Measurements from ENCODE around the gene MARCHF9. TPM values are rescaled to one million over a fixed set of nuclear protein-coding genes. Genes with fewer than 3 reads are reported as not detected.

MARCHF9 gene
- total RNA-seq, 1 donor: 0.72 TPM

GRCh38 chr12:57750561-57751431, 4.1 kb upstream of the MARCHF9 start:
- Histone ChIP-seq H3K4me3 (ENCODE audit: insufficient read depth, low read length) (peak overlapping the region; percentile 85), H2AFZ (ENCODE audit: low read length) (no peak overlapping the region), H3K79me2 (ENCODE audit: insufficient read depth, low read length) (peaks cover 37% of the 10 kb centered on the region), H3K4me2 (ENCODE audit: insufficient read depth, low read length) (peak overlapping the region; percentile 85), H3K9me3 (ENCODE audit: low read depth, low read length) (no peaks in the 10 kb centered on the region), H3K27ac (ENCODE audit: low read depth, low read length) (peak overlapping the region; percentile 96), H3K36me3 (ENCODE audit: insufficient read depth, low read length) (peaks cover 45% of the 10 kb centered on the region), H3K27me3 (ENCODE audit: insufficient read depth, low read length) (peaks cover 25% of the 10 kb centered on the region), H3K4me1 (ENCODE audit: insufficient read depth, low read length) (peaks cover 18% of the 10 kb centered on the region), H4K20me1 (ENCODE audit: insufficient read depth, low read length) (no peaks in the 10 kb centered on the region)
- TF ChIP-seq, protein P1, sequence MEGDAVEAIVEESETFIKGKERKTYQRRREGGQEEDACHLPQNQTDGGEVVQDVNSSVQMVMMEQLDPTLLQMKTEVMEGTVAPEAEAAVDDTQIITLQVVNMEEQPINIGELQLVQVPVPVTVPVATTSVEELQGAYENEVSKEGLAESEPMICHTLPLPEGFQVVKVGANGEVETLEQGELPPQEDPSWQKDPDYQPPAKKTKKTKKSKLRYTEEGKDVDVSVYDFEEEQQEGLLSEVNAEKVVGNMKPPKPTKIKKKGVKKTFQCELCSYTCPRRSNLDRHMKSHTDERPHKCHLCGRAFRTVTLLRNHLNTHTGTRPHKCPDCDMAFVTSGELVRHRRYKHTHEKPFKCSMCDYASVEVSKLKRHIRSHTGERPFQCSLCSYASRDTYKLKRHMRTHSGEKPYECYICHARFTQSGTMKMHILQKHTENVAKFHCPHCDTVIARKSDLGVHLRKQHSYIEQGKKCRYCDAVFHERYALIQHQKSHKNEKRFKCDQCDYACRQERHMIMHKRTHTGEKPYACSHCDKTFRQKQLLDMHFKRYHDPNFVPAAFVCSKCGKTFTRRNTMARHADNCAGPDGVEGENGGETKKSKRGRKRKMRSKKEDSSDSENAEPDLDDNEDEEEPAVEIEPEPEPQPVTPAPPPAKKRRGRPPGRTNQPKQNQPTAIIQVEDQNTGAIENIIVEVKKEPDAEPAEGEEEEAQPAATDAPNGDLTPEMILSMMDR (IDR thresholded peaks at IDR 0.05; ENCODE audit: extremely low read depth, low read depth, low read length): no peak
- DNase-seq (ENCODE audit: insufficient read length, low spot score, missing footprints): peak; percentile 64

GRCh38 chr12:57751432-57751787, 3.5 kb upstream of the MARCHF9 start:
- H2AFZ ChIP-seq (ENCODE audit: low read length): peak overlapping the region; percentile 83
- H3K27ac ChIP-seq (ENCODE audit: low read depth, low read length): peak overlapping the region; percentile 96
- peaks cover 34% of the 10 kb centered on the region for H3K79me2 ChIP-seq (ENCODE audit: insufficient read depth, low read length)
- peak; percentile 71 for DNase-seq (ENCODE audit: insufficient read length, low spot score, missing footprints)
- TF ChIP-seq, protein P1 (IDR thresholded peaks at IDR 0.05; ENCODE audit: extremely low read depth, low read depth, low read length): no peak
- peaks cover 16% of the 10 kb centered on the region for H3K4me1 ChIP-seq (ENCODE audit: insufficient read depth, low read length)
- H3K36me3 ChIP-seq (ENCODE audit: insufficient read depth, low read length): peaks cover 41% of the 10 kb centered on the region
- H3K4me2 ChIP-seq (ENCODE audit: insufficient read depth, low read length): peak overlapping the region; percentile 85
- H3K9me3 ChIP-seq (ENCODE audit: low read depth, low read length): no peaks in the 10 kb centered on the region
- peaks cover 31% of the 10 kb centered on the region for H3K27me3 ChIP-seq (ENCODE audit: insufficient read depth, low read length)
- no peaks in the 10 kb centered on the region for H4K20me1 ChIP-seq (ENCODE audit: insufficient read depth, low read length)
- H3K4me3 ChIP-seq (ENCODE audit: insufficient read depth, low read length): peak overlapping the region; percentile 85

- H4K20me1 ChIP-seq (ENCODE audit: insufficient read depth, low read length): no peaks in the 10 kb centered on the region
- H3K79me2 ChIP-seq (ENCODE audit: insufficient read depth, low read length): peaks cover 34% of the 10 kb centered on the region
- no peaks in the 10 kb centered on the region for H3K9me3 ChIP-seq (ENCODE audit: low read depth, low read length)
- H3K27me3 ChIP-seq (ENCODE audit: insufficient read depth, low read length): peaks cover 38% of the 10 kb centered on the region
- H3K4me2 ChIP-seq (ENCODE audit: insufficient read depth, low read length): peak within 1 kb of the TSS; percentile 85
- peaks cover 16% of the 10 kb centered on the region for H3K4me1 ChIP-seq (ENCODE audit: insufficient read depth, low read length)
- peaks cover 35% of the 10 kb centered on the region for H3K36me3 ChIP-seq (ENCODE audit: insufficient read depth, low read length)
- peak; percentile 100 for DNase-seq (ENCODE audit: insufficient read length, low spot score, missing footprints)
- TF ChIP-seq, protein P1 (IDR thresholded peaks at IDR 0.05; ENCODE audit: extremely low read depth, low read depth, low read length): no peak
- H2AFZ ChIP-seq (ENCODE audit: low read length): peak within 1 kb of the TSS; percentile 84
- peak within 1 kb of the TSS; percentile 85 for H3K4me3 ChIP-seq (ENCODE audit: insufficient read depth, low read length)
- H3K27ac ChIP-seq (ENCODE audit: low read depth, low read length): peak within 1 kb of the TSS; percentile 96
These were observed 2.9 kb upstream of the MARCHF9 start, which contains the start of gene CDK4 for GRCh38 chr12:57751788-57752667. TSS of gene CDK4 (minus strand) at chr12:57752310. CDS start at chr12:57751717, 593 bp downstream.
